ENCODE data around the gene PI4KA. TPM values are rescaled to one million over a fixed set of nuclear protein-coding genes. Genes with fewer than 3 reads are reported as not detected.

Gene PI4KA
- total and polyA plus RNA-seq, 8 donors, result 22.7 to 174 (median 55.4) TPM

DNA sequence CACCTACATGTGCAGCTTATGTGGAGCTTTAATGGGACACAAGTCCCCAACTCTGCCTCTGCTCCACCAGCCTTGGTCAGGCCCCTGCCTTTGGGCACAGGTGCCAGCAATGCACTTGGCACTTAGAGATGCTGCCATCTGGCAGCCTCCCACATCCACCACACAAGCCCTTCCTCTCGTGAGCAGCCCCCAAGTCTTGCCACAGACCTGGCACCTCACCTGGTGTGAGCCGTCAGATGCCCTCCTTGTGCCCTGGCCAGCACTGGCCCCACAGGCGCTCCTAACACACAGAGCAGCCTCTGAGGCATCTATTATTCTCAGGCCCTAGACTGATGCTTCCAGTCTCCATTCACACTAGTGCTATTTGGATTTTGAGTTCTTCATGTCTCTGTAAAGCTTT lies 109.2 kb downstream of the PI4KA start:
- H3K27ac ChIP-seq, result no peak overlapping the region

DNA sequence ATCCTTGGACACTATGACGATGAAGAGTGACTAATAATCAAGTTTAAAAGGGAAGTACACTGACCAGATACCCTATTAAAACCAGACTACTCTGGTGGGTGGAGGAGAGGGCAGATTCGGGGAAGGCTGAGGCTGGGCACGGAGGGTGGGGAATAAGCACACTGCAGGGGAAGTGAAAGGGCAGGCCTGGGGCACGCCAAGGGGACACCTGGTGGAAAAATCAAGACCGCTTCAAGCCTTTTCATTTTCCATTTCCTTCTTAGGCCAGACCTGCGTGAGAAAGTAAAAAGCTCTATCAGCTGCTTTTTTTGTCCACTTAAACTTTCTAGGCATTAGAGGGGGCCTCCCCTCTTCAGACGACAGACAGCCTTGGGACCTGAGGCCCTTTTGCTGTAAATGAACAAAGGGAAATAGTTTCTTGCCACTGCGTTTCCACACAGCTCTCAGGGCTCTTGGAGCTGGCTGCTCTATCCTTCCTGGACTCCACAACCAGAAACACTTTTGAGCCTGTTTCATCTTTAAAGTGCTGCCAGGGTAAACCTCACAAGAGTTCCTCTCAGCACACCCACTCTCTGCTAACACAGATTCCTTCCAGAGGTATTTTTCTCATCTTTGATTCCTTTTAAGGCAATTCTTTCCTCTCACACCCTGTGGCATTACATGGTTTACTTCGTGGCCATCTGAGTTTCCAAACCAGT lies 109.7 kb downstream of the PI4KA start:
- intact Hi-C loops (cut with DNase I; ENCODE audit: low total_unique reads), result no loop called here
- H3K4me3 ChIP-seq, result no peak overlapping the region
- peaks cover 0 to 31% (median 8%) of the 10 kb centered on the region in 4 donors for H3K4me1 ChIP-seq
- peaks cover 55 to 100% (median 98%) of the 10 kb centered on the region in 4 donors for H3K36me3 ChIP-seq
- TF ChIP-seq POLR2A (IDR thresholded peaks at IDR 0.05), result no peak
- TF ChIP-seq POLR2AphosphoS5 (IDR thresholded peaks at IDR 0.05), result no peak
- no peak for TF ChIP-seq EP300 (IDR thresholded peaks at IDR 0.05)
- peak in 1 of 2 donors; percentile 23 for DNase-seq
- peak overlapping the region in 1 of 5 donors; percentile 24 for H3K27ac ChIP-seq
- WGBS, 5 donors, result 41 to 77% (median 57%) methylated on average over 9 of the region's 9 CpGs
- no peaks in the 10 kb centered on the region for H3K27me3 ChIP-seq
- H3K9me3 ChIP-seq, result no peaks in the 10 kb centered on the region

More for the DNA sequence above, 109.2 kb downstream of the PI4KA start:
- no peak for TF ChIP-seq EP300 (IDR thresholded peaks at IDR 0.05)
- TF ChIP-seq, protein P1, sequence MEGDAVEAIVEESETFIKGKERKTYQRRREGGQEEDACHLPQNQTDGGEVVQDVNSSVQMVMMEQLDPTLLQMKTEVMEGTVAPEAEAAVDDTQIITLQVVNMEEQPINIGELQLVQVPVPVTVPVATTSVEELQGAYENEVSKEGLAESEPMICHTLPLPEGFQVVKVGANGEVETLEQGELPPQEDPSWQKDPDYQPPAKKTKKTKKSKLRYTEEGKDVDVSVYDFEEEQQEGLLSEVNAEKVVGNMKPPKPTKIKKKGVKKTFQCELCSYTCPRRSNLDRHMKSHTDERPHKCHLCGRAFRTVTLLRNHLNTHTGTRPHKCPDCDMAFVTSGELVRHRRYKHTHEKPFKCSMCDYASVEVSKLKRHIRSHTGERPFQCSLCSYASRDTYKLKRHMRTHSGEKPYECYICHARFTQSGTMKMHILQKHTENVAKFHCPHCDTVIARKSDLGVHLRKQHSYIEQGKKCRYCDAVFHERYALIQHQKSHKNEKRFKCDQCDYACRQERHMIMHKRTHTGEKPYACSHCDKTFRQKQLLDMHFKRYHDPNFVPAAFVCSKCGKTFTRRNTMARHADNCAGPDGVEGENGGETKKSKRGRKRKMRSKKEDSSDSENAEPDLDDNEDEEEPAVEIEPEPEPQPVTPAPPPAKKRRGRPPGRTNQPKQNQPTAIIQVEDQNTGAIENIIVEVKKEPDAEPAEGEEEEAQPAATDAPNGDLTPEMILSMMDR (IDR thresholded peaks at IDR 0.05), result no peak
- TF ChIP-seq POLR2AphosphoS5 (IDR thresholded peaks at IDR 0.05), result no peak
- TF ChIP-seq POLR2A (IDR thresholded peaks at IDR 0.05), result no peak
- no peak overlapping the region for H3K4me3 ChIP-seq
- no peaks in the 10 kb centered on the region for H3K27me3 ChIP-seq
- no peak for DNase-seq
- H3K4me1 ChIP-seq, result peaks cover 0 to 31% (median 8%) of the 10 kb centered on the region in 4 donors
- intact Hi-C loops (cut with DNase I; ENCODE audit: low total_unique reads), result no loop called here
- 62 to 86% (median 72%) methylated on average over 3 of the region's 3 CpGs for WGBS, 5 donors
- no peaks in the 10 kb centered on the region for H3K9me3 ChIP-seq
- H3K36me3 ChIP-seq, result peaks cover 51 to 100% (median 97%) of the 10 kb centered on the region in 4 donors

- H3K4me1 ChIP-seq, result peaks cover 0 to 31% (median 8%) of the 10 kb centered on the region in 4 donors
- DNase-seq, result no peak
- intact Hi-C loops (cut with DNase I; ENCODE audit: low total_unique reads), result no loop called here
- no peaks in the 10 kb centered on the region for H3K27me3 ChIP-seq
- peaks cover 56 to 100% (median 99%) of the 10 kb centered on the region in 4 donors for H3K36me3 ChIP-seq
- TF ChIP-seq POLR2AphosphoS5 (IDR thresholded peaks at IDR 0.05), result no peak
- TF ChIP-seq EP300 (IDR thresholded peaks at IDR 0.05), result no peak
- no peak for TF ChIP-seq POLR2A (IDR thresholded peaks at IDR 0.05)
- TF ChIP-seq, protein P1 (IDR thresholded peaks at IDR 0.05), result no peak
- no peak overlapping the region for H3K27ac ChIP-seq
- no peak overlapping the region for H3K4me3 ChIP-seq
- WGBS, 5 donors, result 93 to 98% (median 95%) methylated on average over 5 to 7 of the region's 7 CpGs
- no peaks in the 10 kb centered on the region for H3K9me3 ChIP-seq
These were observed 110.5 kb downstream of the PI4KA start for GRCh38 chr22:20748082-20748481.

GRCh38 chr22:20747223-20747622 lies 111.4 kb downstream of the PI4KA start:
- Histone ChIP-seq H3K4me3 (no peak overlapping the region), H3K36me3 (peaks cover 55 to 100% (median 99%) of the 10 kb centered on the region in 4 donors), H3K27me3 (no peaks in the 10 kb centered on the region), H3K9me3 (no peaks in the 10 kb centered on the region), H3K27ac (no peak overlapping the region), H3K4me1 (peaks cover 0 to 31% (median 8%) of the 10 kb centered on the region in 4 donors)
- 91 to 95% (median 95%) methylated on average over 10 of the region's 10 CpGs for WGBS, 5 donors
- no peak for DNase-seq
- intact Hi-C loops (cut with DNase I; ENCODE audit: low total_unique reads), result no loop called here
- no peak for TF ChIP-seq POLR2AphosphoS5 (IDR thresholded peaks at IDR 0.05)

GRCh38 chr22:20746431-20747189 lies 112.0 kb downstream of the PI4KA start:
- H3K9me3 ChIP-seq, result no peaks in the 10 kb centered on the region
- no peak overlapping the region for H3K27ac ChIP-seq
- H3K27me3 ChIP-seq, result no peaks in the 10 kb centered on the region
- H3K36me3 ChIP-seq, result peaks cover 53 to 100% (median 99%) of the 10 kb centered on the region in 4 donors
- H3K4me1 ChIP-seq, result peaks cover 0 to 34% (median 8%) of the 10 kb centered on the region in 4 donors
- intact Hi-C loops (cut with DNase I; ENCODE audit: low total_unique reads), result no loop called here
- no peak for DNase-seq
- 82 to 91% (median 87%) methylated on average over 9 of the region's 9 CpGs for WGBS, 5 donors
- TF ChIP-seq POLR2AphosphoS5 (IDR thresholded peaks at IDR 0.05) (no peak), EP300 (IDR thresholded peaks at IDR 0.05) (no peak), POLR2A (IDR thresholded peaks at IDR 0.05) (no peak)
- TF ChIP-seq, protein P1 (IDR thresholded peaks at IDR 0.05), result no peak
- no peak overlapping the region for H3K4me3 ChIP-seq

Data from stomach (tissue), 9 donors.